Measurements from ENCODE around the gene PNMA6E. TPM values are rescaled to one million over a fixed set of nuclear protein-coding genes. Genes with fewer than 3 reads are reported as not detected.

The PNMA6E gene
- total RNA-seq, 1 donor from 2014 or later, result not detected

DNA sequence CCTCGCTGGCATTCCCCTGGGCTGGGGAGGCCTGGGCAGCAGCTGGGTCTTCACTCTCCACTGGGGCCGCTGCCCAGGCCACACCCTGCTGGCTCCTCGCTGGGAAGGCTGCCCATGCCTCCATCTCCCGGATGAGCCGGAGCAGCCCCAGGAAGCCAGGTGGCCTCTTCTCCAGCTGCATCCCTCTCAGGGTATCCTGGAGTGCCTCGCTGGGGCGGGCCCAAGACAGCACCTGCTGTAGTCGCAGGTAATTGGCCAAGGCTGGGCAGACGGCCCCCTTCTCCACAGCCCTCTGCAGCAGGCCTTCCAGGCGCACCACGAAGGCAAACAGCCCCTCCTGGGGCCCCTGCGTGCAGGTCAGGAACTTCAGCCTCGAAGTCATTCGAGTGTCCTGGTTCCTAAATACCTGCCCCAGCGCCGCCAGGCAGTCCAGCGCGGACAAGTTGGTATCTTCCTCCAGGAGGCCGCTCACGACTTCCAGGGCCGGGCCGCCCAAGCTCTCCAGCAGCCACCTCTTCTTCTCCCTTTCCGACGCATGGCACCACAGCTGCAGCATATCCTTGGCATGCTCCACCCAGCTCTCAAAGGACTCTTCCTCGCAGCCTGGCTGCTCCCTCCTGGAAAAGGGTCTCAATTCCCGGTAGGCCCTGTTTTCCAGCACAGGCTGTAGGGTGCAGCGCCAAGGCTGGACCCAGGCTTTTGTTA is 3.7 kb downstream of the PNMA6E start:
- H3K36me3 ChIP-seq (ENCODE audit: insufficient read depth, low read length), result no peaks in the 10 kb centered on the region
- H3K4me2 ChIP-seq (ENCODE audit: low read length), result no peak overlapping the region
- no peak overlapping the region for H3K4me3 ChIP-seq (ENCODE audit: insufficient read depth, low read depth, low read length)
- H3K27ac ChIP-seq (ENCODE audit: low read depth, low read length), result no peak overlapping the region
- no peaks in the 10 kb centered on the region for H3K27me3 ChIP-seq (ENCODE audit: insufficient read depth, low read length)
- H3K79me2 ChIP-seq (ENCODE audit: insufficient read depth, low read length), result no peaks in the 10 kb centered on the region
- Mint-ChIP-seq H3K4me1 (ENCODE audit: low read depth, unreplicated experiment) (no peaks in the 10 kb centered on the region), H3K27ac (ENCODE audit: unreplicated experiment) (no peak overlapping the region), H3K27me3 (ENCODE audit: low read depth, unreplicated experiment) (peaks cover 19% of the 10 kb centered on the region), H3K9me3 (ENCODE audit: unreplicated experiment) (peaks cover 6% of the 10 kb centered on the region), H3K36me3 (ENCODE audit: low read depth, unreplicated experiment) (no peaks in the 10 kb centered on the region), H3K4me3 (ENCODE audit: unreplicated experiment) (no peak overlapping the region)
- no peaks in the 10 kb centered on the region for H4K20me1 ChIP-seq (ENCODE audit: insufficient read depth, low read length)
- DNase-seq (ENCODE audit: low read depth) (no peak), FAIRE-seq (no peak)
- no peak overlapping the region for H3K9ac ChIP-seq (ENCODE audit: low read length)
- TF ChIP-seq, protein P1, sequence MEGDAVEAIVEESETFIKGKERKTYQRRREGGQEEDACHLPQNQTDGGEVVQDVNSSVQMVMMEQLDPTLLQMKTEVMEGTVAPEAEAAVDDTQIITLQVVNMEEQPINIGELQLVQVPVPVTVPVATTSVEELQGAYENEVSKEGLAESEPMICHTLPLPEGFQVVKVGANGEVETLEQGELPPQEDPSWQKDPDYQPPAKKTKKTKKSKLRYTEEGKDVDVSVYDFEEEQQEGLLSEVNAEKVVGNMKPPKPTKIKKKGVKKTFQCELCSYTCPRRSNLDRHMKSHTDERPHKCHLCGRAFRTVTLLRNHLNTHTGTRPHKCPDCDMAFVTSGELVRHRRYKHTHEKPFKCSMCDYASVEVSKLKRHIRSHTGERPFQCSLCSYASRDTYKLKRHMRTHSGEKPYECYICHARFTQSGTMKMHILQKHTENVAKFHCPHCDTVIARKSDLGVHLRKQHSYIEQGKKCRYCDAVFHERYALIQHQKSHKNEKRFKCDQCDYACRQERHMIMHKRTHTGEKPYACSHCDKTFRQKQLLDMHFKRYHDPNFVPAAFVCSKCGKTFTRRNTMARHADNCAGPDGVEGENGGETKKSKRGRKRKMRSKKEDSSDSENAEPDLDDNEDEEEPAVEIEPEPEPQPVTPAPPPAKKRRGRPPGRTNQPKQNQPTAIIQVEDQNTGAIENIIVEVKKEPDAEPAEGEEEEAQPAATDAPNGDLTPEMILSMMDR (IDR thresholded peaks at IDR 0.05; ENCODE audit: insufficient read depth, low read depth, low read length), result no peak
- TF ChIP-seq EZH2 (IDR thresholded peaks at IDR 0.05; ENCODE audit: insufficient read depth, low read length), result no peak
- H2AFZ ChIP-seq (ENCODE audit: low read depth, low read length), result no peak overlapping the region
- no peaks in the 10 kb centered on the region for H3K9me3 ChIP-seq (ENCODE audit: insufficient read depth, low read depth, low read length)
- no peaks in the 10 kb centered on the region for H3K4me1 ChIP-seq (ENCODE audit: insufficient read depth, low read length)

DNA sequence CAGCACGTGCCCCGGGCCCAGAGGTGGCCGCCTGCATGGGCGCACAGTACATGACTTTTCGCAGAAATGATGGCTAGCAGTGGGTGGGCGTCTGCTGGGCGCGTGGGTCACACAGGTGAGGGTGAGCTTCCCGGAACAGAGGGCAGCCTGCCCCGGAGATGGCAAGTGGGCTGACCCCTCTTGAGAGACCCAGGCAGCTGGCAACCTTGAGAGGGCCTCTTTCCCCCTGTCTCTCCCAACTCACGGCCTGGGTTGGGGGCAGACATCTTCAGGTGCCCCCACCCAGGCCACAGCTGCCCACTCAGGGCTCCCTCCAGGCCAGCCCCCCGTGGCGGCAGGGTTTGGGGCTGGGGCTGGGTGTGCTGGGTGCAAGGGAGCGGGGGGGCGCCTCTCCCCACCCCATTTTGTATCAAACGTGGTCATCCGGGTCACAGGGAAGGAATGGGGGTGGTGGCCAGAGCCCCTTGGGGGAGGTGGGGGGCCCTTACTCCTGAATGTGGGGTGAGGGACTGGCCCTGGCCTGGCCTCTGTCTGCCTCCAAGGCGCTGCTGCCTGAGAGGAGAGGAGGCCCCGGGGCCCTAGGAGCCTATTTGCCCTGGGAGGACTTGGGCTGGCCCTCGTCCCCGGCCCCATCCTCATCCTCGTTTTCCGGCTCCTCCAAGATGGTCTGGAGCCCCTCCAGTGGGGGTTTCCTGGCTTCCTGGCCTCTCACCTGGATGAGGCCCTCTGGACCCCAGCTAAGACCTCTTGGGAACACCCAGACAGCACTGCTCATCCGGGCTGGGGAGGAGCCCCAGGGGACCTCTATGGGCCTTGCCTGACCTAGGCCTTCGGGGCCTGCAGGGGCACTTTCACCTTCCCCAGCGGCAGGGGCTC is 4.6 kb downstream of the PNMA6E start:
- Mint-ChIP-seq H3K4me1 (ENCODE audit: low read depth, unreplicated experiment) (no peaks in the 10 kb centered on the region), H3K27me3 (ENCODE audit: low read depth, unreplicated experiment) (peaks cover 19% of the 10 kb centered on the region), H3K36me3 (ENCODE audit: low read depth, unreplicated experiment) (no peaks in the 10 kb centered on the region), H3K9me3 (ENCODE audit: unreplicated experiment) (peaks cover 3% of the 10 kb centered on the region), H3K4me3 (ENCODE audit: unreplicated experiment) (no peak overlapping the region), H3K27ac (ENCODE audit: unreplicated experiment) (no peak overlapping the region)
- no peaks in the 10 kb centered on the region for H3K9me3 ChIP-seq (ENCODE audit: insufficient read depth, low read depth, low read length)
- TF ChIP-seq, protein P1 (IDR thresholded peaks at IDR 0.05; ENCODE audit: insufficient read depth, low read depth, low read length), result no peak
- TF ChIP-seq EZH2 (IDR thresholded peaks at IDR 0.05; ENCODE audit: insufficient read depth, low read length), result no peak
- H3K4me2 ChIP-seq (ENCODE audit: low read length), result no peak overlapping the region
- H2AFZ ChIP-seq (ENCODE audit: low read depth, low read length), result no peak overlapping the region
- H3K79me2 ChIP-seq (ENCODE audit: insufficient read depth, low read length), result no peaks in the 10 kb centered on the region
- H4K20me1 ChIP-seq (ENCODE audit: insufficient read depth, low read length), result no peaks in the 10 kb centered on the region
- DNase-seq (ENCODE audit: low read depth), result no peak
- H3K27me3 ChIP-seq (ENCODE audit: insufficient read depth, low read length), result no peaks in the 10 kb centered on the region
- no peak overlapping the region for H3K9ac ChIP-seq (ENCODE audit: low read length)
- no peaks in the 10 kb centered on the region for H3K4me1 ChIP-seq (ENCODE audit: insufficient read depth, low read length)
- no peak for FAIRE-seq
- H3K4me3 ChIP-seq (ENCODE audit: insufficient read depth, low read depth, low read length), result no peak overlapping the region
- H3K27ac ChIP-seq (ENCODE audit: low read depth, low read length), result no peak overlapping the region
- no peaks in the 10 kb centered on the region for H3K36me3 ChIP-seq (ENCODE audit: insufficient read depth, low read length)

Measured in astrocyte (in vitro differentiated cells and primary cell).